Mammary epithelial cell (primary cell): ENCODE measurements around the gene ARHGEF40.

ENCODE experiments used
- EZH2 ChIP-seq: IDR thresholded peaks from 2 replicates; pipeline ENCODE4 v1.6.1; 2012; ENCODE audit warnings: low read length, inconsistent platforms, borderline replicate concordance
- TF ChIP-seq, protein P1 (sequence below), 2 donors: IDR thresholded peaks in 1 of 2; conservative IDR thresholded peaks in 1 of 2; 2 replicates each; pipeline ENCODE4 v1.5.1; 2011 to 2012; ENCODE audit warnings: inconsistent platforms in 2 of 2, low read length in 2 of 2, mild to moderate bottlenecking in 2 of 2, control low read depth in 1 of 2, low read depth in 1 of 2; ENCODE audit not compliant: insufficient read depth in 1 of 2; ENCODE audit errors: extremely low read depth in 1 of 2

DNA sequence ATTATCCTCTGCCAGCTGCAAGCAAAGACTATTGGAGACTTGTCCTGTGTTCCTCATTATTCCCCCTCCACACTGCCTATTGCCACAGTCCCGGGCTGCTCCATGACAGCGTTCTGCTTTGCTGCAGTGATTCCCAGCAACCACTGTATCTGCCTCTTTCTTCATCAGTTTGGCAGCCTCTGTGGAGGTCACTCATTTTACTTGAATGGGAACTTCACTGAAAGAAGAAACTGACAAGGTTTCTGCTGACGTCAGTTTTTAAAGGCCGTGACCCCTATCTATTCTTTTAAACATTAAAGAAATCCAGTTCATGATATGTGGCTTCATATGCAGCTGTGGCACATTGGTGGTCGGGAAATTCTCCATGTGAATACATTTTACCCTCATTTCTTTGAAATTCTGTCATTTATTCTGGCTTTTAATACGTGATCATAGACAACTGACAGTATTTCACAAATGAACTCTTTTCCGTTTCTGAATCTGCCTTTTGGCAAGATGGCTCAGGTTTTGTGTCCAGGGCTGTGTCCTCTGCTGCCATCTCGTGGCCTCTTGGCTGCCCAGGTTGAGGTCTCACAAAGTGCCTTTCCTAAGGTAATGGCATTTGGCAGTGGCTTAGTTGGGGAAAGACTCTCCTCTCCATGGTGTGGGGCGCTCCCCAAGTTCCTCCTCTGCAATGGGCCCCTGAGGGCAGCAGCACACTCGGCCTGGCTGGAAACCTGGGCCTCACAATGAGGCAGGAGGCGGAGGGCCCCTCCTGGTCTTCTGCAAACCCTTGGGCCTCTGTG lies 36.6 kb downstream of the ARHGEF40 start:
- TF ChIP-seq, protein P1, sequence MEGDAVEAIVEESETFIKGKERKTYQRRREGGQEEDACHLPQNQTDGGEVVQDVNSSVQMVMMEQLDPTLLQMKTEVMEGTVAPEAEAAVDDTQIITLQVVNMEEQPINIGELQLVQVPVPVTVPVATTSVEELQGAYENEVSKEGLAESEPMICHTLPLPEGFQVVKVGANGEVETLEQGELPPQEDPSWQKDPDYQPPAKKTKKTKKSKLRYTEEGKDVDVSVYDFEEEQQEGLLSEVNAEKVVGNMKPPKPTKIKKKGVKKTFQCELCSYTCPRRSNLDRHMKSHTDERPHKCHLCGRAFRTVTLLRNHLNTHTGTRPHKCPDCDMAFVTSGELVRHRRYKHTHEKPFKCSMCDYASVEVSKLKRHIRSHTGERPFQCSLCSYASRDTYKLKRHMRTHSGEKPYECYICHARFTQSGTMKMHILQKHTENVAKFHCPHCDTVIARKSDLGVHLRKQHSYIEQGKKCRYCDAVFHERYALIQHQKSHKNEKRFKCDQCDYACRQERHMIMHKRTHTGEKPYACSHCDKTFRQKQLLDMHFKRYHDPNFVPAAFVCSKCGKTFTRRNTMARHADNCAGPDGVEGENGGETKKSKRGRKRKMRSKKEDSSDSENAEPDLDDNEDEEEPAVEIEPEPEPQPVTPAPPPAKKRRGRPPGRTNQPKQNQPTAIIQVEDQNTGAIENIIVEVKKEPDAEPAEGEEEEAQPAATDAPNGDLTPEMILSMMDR (conservative IDR thresholded peaks at IDR 0.05 in 1 of 2, IDR thresholded peaks at IDR 0.05 in 1 of 2; ENCODE audit: extremely low read depth in 1 of 2, insufficient read depth in 1 of 2, low read depth in 1 of 2, low read length in 2 of 2), result peak; percentile 96 to 97
- TF ChIP-seq EZH2, result no peak
